ENCODE measurements around the gene JMJD6. TPM values are rescaled to one million over a fixed set of nuclear protein-coding genes. Genes with fewer than 3 reads are reported as not detected.
"Not testable (repeated sequence)": the region's sequence is repeated elsewhere in the genome, so short reads cannot be mapped to it uniquely, and the experiment has no call there.

JMJD6 gene
- total and polyA plus RNA-seq, 12 donors, result 23.5 to 105 (median 41.7) TPM

DNA sequence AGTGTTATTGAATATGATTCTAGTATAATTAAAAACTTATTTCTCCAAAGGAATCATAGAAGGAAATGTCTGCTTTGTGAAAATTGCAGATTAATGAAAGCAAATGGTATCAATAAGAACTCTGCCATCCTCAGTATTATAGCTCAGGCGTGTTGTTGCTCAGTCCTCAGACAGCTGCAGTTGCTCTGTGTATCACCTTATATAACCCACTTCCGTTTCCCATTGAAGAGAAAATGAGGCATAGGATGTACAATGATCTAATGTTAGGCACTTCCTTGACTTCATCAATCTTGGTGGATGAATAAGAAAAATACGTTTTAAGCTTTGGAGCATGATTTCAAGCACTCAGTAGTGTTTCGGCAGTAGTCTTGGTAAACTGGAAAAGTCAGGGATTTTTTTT, 25.6 kb upstream of the JMJD6 start:
- no peak for DNase-seq
- intact Hi-C loops (cut with DNase I), result no loop called here
- Histone ChIP-seq H3K9me3 (replicated peaks in 1 of 3) (no peaks in the 10 kb centered on the region), H3K27me3 (no peaks in the 10 kb centered on the region), H3K4me3 (no peak overlapping the region), H3K36me3 (replicated peaks in 1 of 2) (peaks cover 0 to 11% of the 10 kb centered on the region in 2 donors), H3K4me1 (replicated peaks in 1 of 2) (no peaks in the 10 kb centered on the region), H3K27ac (no peak overlapping the region)
- 82 to 86% (median 84%) methylated on average over 4 of the region's 4 CpGs for WGBS, 4 donors
- TF ChIP-seq, protein P1, sequence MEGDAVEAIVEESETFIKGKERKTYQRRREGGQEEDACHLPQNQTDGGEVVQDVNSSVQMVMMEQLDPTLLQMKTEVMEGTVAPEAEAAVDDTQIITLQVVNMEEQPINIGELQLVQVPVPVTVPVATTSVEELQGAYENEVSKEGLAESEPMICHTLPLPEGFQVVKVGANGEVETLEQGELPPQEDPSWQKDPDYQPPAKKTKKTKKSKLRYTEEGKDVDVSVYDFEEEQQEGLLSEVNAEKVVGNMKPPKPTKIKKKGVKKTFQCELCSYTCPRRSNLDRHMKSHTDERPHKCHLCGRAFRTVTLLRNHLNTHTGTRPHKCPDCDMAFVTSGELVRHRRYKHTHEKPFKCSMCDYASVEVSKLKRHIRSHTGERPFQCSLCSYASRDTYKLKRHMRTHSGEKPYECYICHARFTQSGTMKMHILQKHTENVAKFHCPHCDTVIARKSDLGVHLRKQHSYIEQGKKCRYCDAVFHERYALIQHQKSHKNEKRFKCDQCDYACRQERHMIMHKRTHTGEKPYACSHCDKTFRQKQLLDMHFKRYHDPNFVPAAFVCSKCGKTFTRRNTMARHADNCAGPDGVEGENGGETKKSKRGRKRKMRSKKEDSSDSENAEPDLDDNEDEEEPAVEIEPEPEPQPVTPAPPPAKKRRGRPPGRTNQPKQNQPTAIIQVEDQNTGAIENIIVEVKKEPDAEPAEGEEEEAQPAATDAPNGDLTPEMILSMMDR (IDR thresholded peaks at IDR 0.05), result no peak
- no peak for TF ChIP-seq POLR2A (IDR thresholded peaks at IDR 0.05)

DNA sequence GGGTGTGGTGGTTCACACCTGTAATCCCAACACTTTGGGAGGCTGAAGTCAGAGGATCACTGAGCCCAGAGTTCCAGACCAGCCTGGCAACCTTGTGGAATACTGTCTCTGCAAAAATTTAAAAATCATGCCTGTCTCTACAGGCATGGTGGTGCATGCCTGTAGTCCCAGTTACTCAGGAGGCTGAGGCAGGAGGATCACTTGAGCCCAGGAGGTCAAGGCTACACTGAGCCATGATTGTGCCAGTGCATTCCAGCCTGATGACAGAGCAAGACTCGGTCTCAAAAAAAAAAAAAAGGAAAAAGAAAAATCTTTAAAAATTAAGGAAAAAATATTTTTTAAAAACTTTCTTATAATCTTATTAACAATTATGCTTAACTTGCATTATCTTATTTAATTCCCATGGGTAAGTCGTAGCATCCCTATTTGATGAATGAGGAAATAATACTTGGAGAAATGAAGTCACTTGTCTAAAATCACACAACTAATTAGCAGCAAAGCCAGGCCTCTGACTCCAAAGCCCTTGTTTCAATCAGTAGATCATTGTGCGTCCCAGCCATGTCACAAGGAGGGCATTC, 25.1 kb upstream of the JMJD6 start:
- Histone ChIP-seq H3K27ac (no peak overlapping the region), H3K4me1 (replicated peaks in 1 of 2) (no peaks in the 10 kb centered on the region), H3K27me3 (no peaks in the 10 kb centered on the region), H3K36me3 (replicated peaks in 1 of 2) (peaks cover 0 to 11% of the 10 kb centered on the region in 2 donors), H3K9me3 (replicated peaks in 1 of 3) (no peaks in the 10 kb centered on the region), H3K4me3 (no peak overlapping the region)
- 64 to 67% (median 65%) methylated on average over 3 of the region's 3 CpGs for WGBS, 4 donors
- no peak for TF ChIP-seq POLR2A (IDR thresholded peaks at IDR 0.05)
- TF ChIP-seq, protein P1 (IDR thresholded peaks at IDR 0.05), result no peak
- intact Hi-C loops (cut with DNase I), result no loop called here
- peak in 3 of 7 donors; percentile 44 to 54 (median 50) for DNase-seq

DNA sequence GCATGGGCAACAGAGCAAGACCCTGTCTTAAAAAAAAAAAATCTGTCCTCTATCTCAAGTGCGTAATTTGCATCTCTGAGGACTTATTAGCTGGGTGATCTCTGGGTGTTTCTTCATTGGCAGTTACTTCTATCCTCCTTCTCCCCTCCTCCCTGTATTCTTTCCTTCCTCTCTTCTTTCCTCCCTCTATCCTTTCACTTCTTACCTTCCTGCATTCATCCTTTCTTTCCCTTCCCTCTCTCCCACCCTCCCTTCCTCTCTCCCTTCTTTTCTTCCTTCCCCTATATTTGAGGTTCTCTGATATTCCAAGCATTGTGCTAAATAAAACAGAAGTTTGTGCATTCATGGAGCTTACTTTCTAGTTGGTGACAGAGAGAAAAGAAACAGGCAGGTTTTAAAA, 22.3 kb upstream of the JMJD6 start:
- Histone ChIP-seq H3K4me1 (replicated peaks in 1 of 2) (no peaks in the 10 kb centered on the region), H3K27ac (no peak overlapping the region), H3K27me3 (no peaks in the 10 kb centered on the region), H3K9me3 (replicated peaks in 1 of 3) (no peaks in the 10 kb centered on the region), H3K36me3 (replicated peaks in 1 of 2) (peaks cover 0 to 31% of the 10 kb centered on the region in 2 donors), H3K4me3 (no peak overlapping the region)
- TF ChIP-seq POLR2A (IDR thresholded peaks at IDR 0.05), result no peak
- TF ChIP-seq, protein P1 (IDR thresholded peaks at IDR 0.05), result no peak
- WGBS, 4 donors, result 97 to 100% (median 98%) methylated on average over 1 of the region's 1 CpG
- intact Hi-C loops (cut with DNase I), result no loop called here
- DNase-seq, result no peak

DNA sequence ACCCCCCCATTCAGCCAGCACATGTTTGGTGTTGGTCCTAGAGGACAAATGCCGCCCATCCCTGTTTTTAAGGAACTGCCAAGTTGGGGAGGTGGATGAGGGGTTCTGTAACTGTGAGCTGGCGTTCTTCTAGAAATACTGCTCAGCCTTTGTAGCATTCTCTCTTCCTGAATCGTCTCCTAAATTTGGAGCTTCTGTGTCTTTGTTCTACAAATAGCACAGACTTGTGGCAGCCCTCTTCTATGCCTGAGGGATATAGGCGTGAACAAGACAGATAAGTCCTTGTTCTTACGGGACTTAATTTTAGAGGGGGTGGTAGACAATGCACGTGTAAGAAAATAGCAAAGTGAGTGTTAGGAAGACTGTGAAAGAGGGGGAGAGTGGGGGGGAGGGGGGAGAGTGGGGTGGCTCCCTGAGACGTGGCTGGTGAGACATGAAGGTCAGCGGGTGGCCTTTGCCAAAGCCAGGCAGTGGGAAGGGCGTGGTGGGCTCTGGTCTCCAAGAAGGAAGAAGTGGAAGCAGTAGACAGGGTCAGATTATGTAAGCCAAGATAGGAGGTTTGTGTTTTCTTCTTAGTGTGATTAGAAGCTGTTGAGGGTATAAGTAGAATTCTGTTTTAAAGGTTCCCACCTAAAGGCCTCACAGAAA, 21.4 kb upstream of the JMJD6 start:
- Histone ChIP-seq H3K4me1 (replicated peaks in 1 of 2) (no peaks in the 10 kb centered on the region), H3K36me3 (replicated peaks in 1 of 2) (peaks cover 0 to 36% of the 10 kb centered on the region in 2 donors), H3K27me3 (no peaks in the 10 kb centered on the region), H3K4me3 (no peak overlapping the region), H3K9me3 (replicated peaks in 1 of 3) (no peaks in the 10 kb centered on the region), H3K27ac (no peak overlapping the region)
- peak in 1 of 7 donors; percentile 45 for DNase-seq
- intact Hi-C loops (cut with DNase I), result no loop called here
- WGBS, 4 donors, result 75 to 82% (median 79%) methylated on average over 9 of the region's 9 CpGs
- no peak for TF ChIP-seq POLR2A (IDR thresholded peaks at IDR 0.05)
- TF ChIP-seq, protein P1 (IDR thresholded peaks at IDR 0.05), result no peak

DNA sequence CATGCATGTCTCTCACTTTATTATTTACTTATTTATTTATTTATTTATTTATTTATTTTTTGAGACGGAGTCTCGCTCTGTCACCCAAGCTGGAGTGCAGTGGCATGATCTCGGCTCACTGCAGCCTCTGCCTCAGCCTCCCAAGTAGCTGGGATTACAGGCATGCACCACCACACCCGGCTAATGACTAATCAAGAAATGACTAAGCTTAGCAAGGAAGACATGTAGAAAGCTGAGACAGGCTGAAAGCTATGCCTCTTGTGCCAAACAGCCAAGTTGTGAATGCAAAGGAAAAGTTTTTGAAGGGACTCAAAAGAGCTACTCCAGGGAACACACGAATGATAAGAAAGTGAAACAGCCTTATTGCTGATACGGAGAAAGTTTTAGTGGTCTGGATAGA, 19.4 kb upstream of the JMJD6 start:
- intact Hi-C loops (cut with DNase I), result not testable (repeated sequence)

More for the DNA sequence above, 19.4 kb upstream of the JMJD6 start:
- H3K4me1 ChIP-seq (replicated peaks in 1 of 2); H3K27me3 ChIP-seq; H3K27ac ChIP-seq; DNase-seq; H3K9me3 ChIP-seq (replicated peaks in 1 of 3); H3K4me3 ChIP-seq: not testable (repeated sequence)
- 95 to 99% (median 97%) methylated on average over 6 of the region's 6 CpGs for WGBS, 4 donors
- peaks cover 0 to 49% of the 10 kb centered on the region in 2 donors for H3K36me3 ChIP-seq (replicated peaks in 1 of 2)

All from adrenal gland (tissue), 12 donors.